Ectodermal cell (in vitro differentiated cells): ENCODE results near the gene ANKS1B.

Experiments
- H3K27ac ChIP-seq: 2 replicates; pipeline ENCODE4 v1.7.0; 2013; ENCODE audit warnings: mild to moderate bottlenecking, low read depth, low read length; ENCODE audit not compliant: insufficient read depth, poor library complexity, severe bottlenecking
- H3K27me3 ChIP-seq: 2 replicates; pipeline ENCODE4 v1.7.0; 2013; ENCODE audit warnings: mild to moderate bottlenecking, low read length; ENCODE audit not compliant: insufficient read depth, control insufficient read depth, poor library complexity, severe bottlenecking
- H3K36me3 ChIP-seq: one replicate; pipeline ENCODE4 v1.7.0; 2013; ENCODE audit warnings: low read length; ENCODE audit not compliant: control insufficient read depth, insufficient read depth
- H3K4me1 ChIP-seq: one replicate; pipeline ENCODE4 v1.7.0; 2013; ENCODE audit warnings: low read length; ENCODE audit not compliant: control insufficient read depth, insufficient read depth
- H3K4me3 ChIP-seq: 2 replicates; pipeline ENCODE4 v1.7.0; 2013; ENCODE audit warnings: low read depth, low read length, control low read depth; ENCODE audit not compliant: insufficient read depth
- H3K9me3 ChIP-seq: 2 replicates; pipeline ENCODE4 v1.7.0; 2013; ENCODE audit warnings: mild to moderate bottlenecking, low read length, moderate library complexity; ENCODE audit not compliant: control insufficient read depth
- WGBS, 2 experiments: methylation state at CpG; one replicate each; pipeline ENCODE4 v1.1.7; 2013; ENCODE audit warnings: missing lambda C conversion rate in 2 of 2; 5-methylcytosine and 5-hydroxymethylcytosine counted together

ANKS1B gene

GRCh38 chr12:98741556-98742265 is 1243.0 kb downstream of the ANKS1B start:
- no peak overlapping the region for H3K4me3 ChIP-seq
- no peak overlapping the region for H3K27ac ChIP-seq
- H3K9me3 ChIP-seq, result no peaks in the 10 kb centered on the region
- peaks cover 14% of the 10 kb centered on the region for H3K4me1 ChIP-seq
- no peaks in the 10 kb centered on the region for H3K36me3 ChIP-seq
- WGBS, 2 experiments, result 31 to 33% methylated on average over 12 of the region's 12 CpGs
- peaks cover 21% of the 10 kb centered on the region for H3K27me3 ChIP-seq

- Histone ChIP-seq H3K4me3 (no peak overlapping the region), H3K36me3 (no peaks in the 10 kb centered on the region), H3K4me1 (peaks cover 14% of the 10 kb centered on the region), H3K9me3 (no peaks in the 10 kb centered on the region), H3K27me3 (peaks cover 16% of the 10 kb centered on the region), H3K27ac (no peak overlapping the region)
- 89 to 91% methylated on average over 4 of the region's 4 CpGs for WGBS, 2 experiments
Observed at GRCh38 chr12:98741196-98741555, 1243.6 kb downstream of the ANKS1B start.

GRCh38 chr12:98740751-98741150 is 1244.0 kb downstream of the ANKS1B start:
- H3K27ac ChIP-seq, result no peak overlapping the region
- H3K4me3 ChIP-seq, result no peak overlapping the region
- H3K27me3 ChIP-seq, result peaks cover 11% of the 10 kb centered on the region
- H3K36me3 ChIP-seq, result no peaks in the 10 kb centered on the region
- peaks cover 14% of the 10 kb centered on the region for H3K4me1 ChIP-seq
- H3K9me3 ChIP-seq, result no peaks in the 10 kb centered on the region
- 85 to 94% methylated on average over 1 of the region's 1 CpG for WGBS, 2 experiments

GRCh38 chr12:98738539-98738938 is 1246.2 kb downstream of the ANKS1B start:
- Histone ChIP-seq H3K36me3 (no peaks in the 10 kb centered on the region), H3K9me3 (no peaks in the 10 kb centered on the region), H3K27me3 (no peaks in the 10 kb centered on the region), H3K27ac (no peak overlapping the region), H3K4me3 (no peak overlapping the region), H3K4me1 (peaks cover 14% of the 10 kb centered on the region)
- 92 to 100% methylated on average over 2 of the region's 2 CpGs for WGBS, 2 experiments

GRCh38 chr12:98738002-98738401 is 1246.7 kb downstream of the ANKS1B start:
- no peaks in the 10 kb centered on the region for H3K27me3 ChIP-seq
- H3K9me3 ChIP-seq, result no peaks in the 10 kb centered on the region
- WGBS, 2 experiments, result 84 to 88% methylated on average over 3 of the region's 3 CpGs

GRCh38 chr12:98737322-98737712 is 1247.4 kb downstream of the ANKS1B start:
- peaks cover 11% of the 10 kb centered on the region for H3K4me1 ChIP-seq
- peaks cover 4% of the 10 kb centered on the region for H3K36me3 ChIP-seq
- no peaks in the 10 kb centered on the region for H3K9me3 ChIP-seq
- H3K27ac ChIP-seq, result no peak overlapping the region
- H3K27me3 ChIP-seq, result no peaks in the 10 kb centered on the region
- H3K4me3 ChIP-seq, result no peak overlapping the region
- WGBS, 2 experiments, result 81 to 92% methylated on average over 4 of the region's 4 CpGs

More at GRCh38 chr12:98738002-98738401, 1246.7 kb downstream of the ANKS1B start:
- Histone ChIP-seq H3K27ac (no peak overlapping the region), H3K4me1 (peaks cover 14% of the 10 kb centered on the region), H3K36me3 (peaks cover under 1% of the 10 kb centered on the region), H3K4me3 (no peak overlapping the region)

GRCh38 chr12:98736352-98737321 is 1248.1 kb downstream of the ANKS1B start:
- 87 to 92% methylated on average over 9 to 10 of the region's 10 CpGs for WGBS, 2 experiments
- Histone ChIP-seq H3K27ac (no peak overlapping the region), H3K27me3 (no peaks in the 10 kb centered on the region), H3K9me3 (no peaks in the 10 kb centered on the region), H3K36me3 (peaks cover 4% of the 10 kb centered on the region), H3K4me1 (peaks cover 5% of the 10 kb centered on the region), H3K4me3 (no peak overlapping the region)

- no peak overlapping the region for H3K27ac ChIP-seq
- H3K27me3 ChIP-seq, result no peaks in the 10 kb centered on the region
- peaks cover 4% of the 10 kb centered on the region for H3K36me3 ChIP-seq
- WGBS, 2 experiments, result 92 to 94% methylated on average over 6 of the region's 6 CpGs
- H3K4me1 ChIP-seq, result no peaks in the 10 kb centered on the region
- no peaks in the 10 kb centered on the region for H3K9me3 ChIP-seq
- no peak overlapping the region for H3K4me3 ChIP-seq
Observed at GRCh38 chr12:98735821-98736220, 1248.9 kb downstream of the ANKS1B start.

GRCh38 chr12:98733667-98734350 is 1250.9 kb downstream of the ANKS1B start:
- Histone ChIP-seq H3K4me1 (no peaks in the 10 kb centered on the region), H3K36me3 (peaks cover 5% of the 10 kb centered on the region), H3K9me3 (no peaks in the 10 kb centered on the region), H3K4me3 (no peak overlapping the region), H3K27me3 (no peaks in the 10 kb centered on the region), H3K27ac (no peak overlapping the region)

GRCh38 chr12:98730412-98730811 is 1254.3 kb downstream of the ANKS1B start:
- no peaks in the 10 kb centered on the region for H3K9me3 ChIP-seq
- H3K27me3 ChIP-seq, result no peaks in the 10 kb centered on the region
- no peak overlapping the region for H3K4me3 ChIP-seq
- no peak overlapping the region for H3K27ac ChIP-seq
- no peaks in the 10 kb centered on the region for H3K4me1 ChIP-seq
- peaks cover 10% of the 10 kb centered on the region for H3K36me3 ChIP-seq
